GM23338 (cell line): ENCODE measurements around the gene COL4A2. TPM values are rescaled to one million over a fixed set of nuclear protein-coding genes. Genes with fewer than 3 reads are reported as not detected.

Source experiments
- ATAC-seq: fragments of 200-7000 bp; cut with Tn5 transposase; 3 replicates; pipeline ENCODE4 v1.9.1; 2020
- DNase-seq: peaks from one replicate; pipeline ENCODE4 v3.0.0-alpha.2; 2015; ENCODE audit warnings: low spot score
- H2AFZ ChIP-seq: fragments of 200-600 bp; sonication (generic); 2 replicates; pipeline ENCODE4 v1.8.0; 2016; ENCODE audit warnings: antibody characterized with exemption, mild to moderate bottlenecking, moderate library complexity
- H3F3A ChIP-seq: fragments of 200-600 bp; sonication (generic); replicated peaks from 2 replicates; pipeline ENCODE4 v1.8.0; 2017; ENCODE audit warnings: antibody characterized with exemption, mixed run types, low read depth
- H3K27ac ChIP-seq: fragments of 200-600 bp; sonication (generic); 2 replicates; pipeline ENCODE4 v1.6.1; 2016; ENCODE audit warnings: low read depth
- H3K27me3 ChIP-seq: fragments of 200-600 bp; sonication (generic); 2 replicates; pipeline ENCODE4 v1.8.0; 2016; ENCODE audit warnings: mild to moderate bottlenecking, mixed run types, moderate library complexity; ENCODE audit not compliant: insufficient read depth
- H3K36me3 ChIP-seq: fragments of 200-600 bp; sonication (generic); 2 replicates; pipeline ENCODE4 v1.8.0; 2016; ENCODE audit warnings: mild to moderate bottlenecking; ENCODE audit not compliant: insufficient read depth
- H3K4me1 ChIP-seq: fragments of 200-600 bp; sonication (generic); 2 replicates; pipeline ENCODE4 v1.8.0; 2016; ENCODE audit warnings: mild to moderate bottlenecking, moderate library complexity; ENCODE audit not compliant: insufficient read depth
- H3K4me2 ChIP-seq: fragments of 200-600 bp; sonication (generic); 2 replicates; pipeline ENCODE4 v1.7.1; 2017; ENCODE audit warnings: mixed run types
- H3K4me3 ChIP-seq: fragments of 200-600 bp; sonication (generic); 2 replicates; pipeline ENCODE4 v1.6.1; 2016; ENCODE audit warnings: mixed run types
- H3K79me2 ChIP-seq: fragments of 200-600 bp; sonication (generic); replicated peaks from 2 replicates; pipeline ENCODE4 v1.8.0; 2017; ENCODE audit warnings: mild to moderate bottlenecking; ENCODE audit not compliant: insufficient read depth
- H3K9me2 ChIP-seq: fragments of 200-600 bp; sonication (generic); 2 replicates; pipeline ENCODE4 v1.8.0; 2017; ENCODE audit not compliant: insufficient read depth
- H4K20me1 ChIP-seq: fragments of 200-600 bp; sonication (generic); replicated peaks from 2 replicates; pipeline ENCODE4 v1.8.0; 2017; ENCODE audit warnings: mild to moderate bottlenecking; ENCODE audit not compliant: insufficient read depth
- H3K27ac Mint-ChIP-seq: 2 replicates; pipeline ENCODE4 v1.8.0; 2020; ENCODE audit warnings: inconsistent platforms, mild to moderate bottlenecking, moderate library complexity, mixed read lengths
- H3K27me3 Mint-ChIP-seq: 3 replicates; pipeline ENCODE4 v1.8.0; 2022; ENCODE audit warnings: low read depth, mild to moderate bottlenecking, moderate library complexity, mixed read lengths, inconsistent platforms; ENCODE audit not compliant: insufficient read depth, poor library complexity
- H3K36me3 Mint-ChIP-seq: 3 replicates; pipeline ENCODE4 v1.8.0; 2021; ENCODE audit warnings: low read depth, mild to moderate bottlenecking, inconsistent platforms, moderate library complexity, mixed read lengths
- H3K4me1 Mint-ChIP-seq: 3 replicates; pipeline ENCODE4 v1.8.0; 2020; ENCODE audit warnings: mild to moderate bottlenecking, inconsistent platforms, mixed read lengths
- H3K4me3 Mint-ChIP-seq: 3 replicates; pipeline ENCODE4 v1.8.0; 2021; ENCODE audit warnings: moderate library complexity, mild to moderate bottlenecking, inconsistent platforms, mixed read lengths
- H3K9me3 Mint-ChIP-seq: 3 replicates; pipeline ENCODE4 v1.8.0; 2020; ENCODE audit warnings: moderate library complexity, mild to moderate bottlenecking, inconsistent platforms, mixed read lengths
- CTCF ChIP-seq, 2 experiments: fragments of 200-600 bp in 1 of 2; sonication (generic) in 1 of 2; conservative IDR thresholded peaks; 2 replicates each; pipeline versions ENCODE4 v1.5.1 to v1.6.1; 2016 to 2017; ENCODE audit warnings: antibody characterized with exemption in 2 of 2, low read depth in 2 of 2, mild to moderate bottlenecking in 2 of 2, moderate library complexity in 1 of 2
- ETS1 ChIP-seq: IDR thresholded peaks from 2 replicates; pipeline ENCODE4 v1.6.1; 2016; ENCODE audit warnings: antibody characterized with exemption
- EZH2phosphoT487 ChIP-seq: fragments of 200-600 bp; sonication (generic); IDR thresholded peaks from one replicate; pipeline ENCODE4 v1.8.1; 2018; ENCODE audit warnings: antibody characterized with exemption; ENCODE audit not compliant: unreplicated experiment
- NANOG ChIP-seq: IDR thresholded peaks from 2 replicates; pipeline ENCODE4 v1.6.1; 2016; ENCODE audit warnings: antibody characterized with exemption, borderline replicate concordance
- ZNF331 ChIP-seq: fragments of 250-450 bp; sonication (Bioruptor Pico); IDR thresholded peaks from 2 replicates; pipeline ENCODE4 v1.5.0; 2020; ENCODE audit warnings: low read depth, mild to moderate bottlenecking, moderate library complexity
- ZNF462 ChIP-seq: fragments of 250-450 bp; sonication (Bioruptor Pico); IDR thresholded peaks from 2 replicates; pipeline ENCODE4 v1.5.0; 2020; ENCODE audit warnings: mild to moderate bottlenecking, moderate library complexity
- polyA plus RNA-seq: library from polyadenylated mRNA; unstranded; fragments of >200 nt; fragmentation: Nextera tagmentation; extraction: Ambion mirVana; gene quantifications from 2 replicates; pipeline ENCODE4 v1.2.1, GENCODE V29; 2016
- total RNA-seq: library from RNA; depleted of rRNA; stranded (reverse); fragments of >200 nt; shearing (Covaris generic); gene quantifications from 2 replicates; pipeline ENCODE4 v1.2.3, GENCODE V29; 2014

Gene COL4A2
- total and polyA plus RNA-seq, 2 experiments from 2014 or later = 37.4 to 131 TPM

GRCh38 chr13:110318920-110319319, 11.8 kb downstream of the COL4A2 start:
- Mint-ChIP-seq H3K27ac (peak overlapping the region; percentile 17; the same call in 1 of the 2 replicates), H3K4me3 (no peak overlapping the region; the same call in 2 of the 3 replicates), H3K27me3 (peaks cover 11% of the 10 kb centered on the region), H3K9me3 (peaks cover 4% of the 10 kb centered on the region; the same call in 2 of the 3 replicates), H3K36me3 (peaks cover 17% of the 10 kb centered on the region), H3K4me1 (peaks cover 24% of the 10 kb centered on the region)
- Histone ChIP-seq H3K4me1 (peaks cover 7% of the 10 kb centered on the region), H3K27ac (0 out of 2 replicates have a peak overlapping the region, but pooled peaks have one; percentile 42), H3K9me2 (no peaks in the 10 kb centered on the region), H3K79me2 (peaks cover 50% of the 10 kb centered on the region), H3K4me2 (no peak overlapping the region), H4K20me1 (no peaks in the 10 kb centered on the region; the same call in none of the 2 replicates), H3K4me3 (no peak overlapping the region), H3K27me3 (no peaks in the 10 kb centered on the region), H3F3A (no peaks in the 10 kb centered on the region), H2AFZ (no peak overlapping the region), H3K36me3 (no peaks in the 10 kb centered on the region; the same call in 1 of the 2 replicates)
- no peak for DNase-seq
- no peak for TF ChIP-seq ZNF331 (CRISPR knock-in tag)
- no peak for TF ChIP-seq CTCF (conservative IDR thresholded peaks at IDR 0.05; ENCODE audit: low read depth in 2 of 2)
- TF ChIP-seq NANOG = no peak
- TF ChIP-seq ZNF462 (CRISPR knock-in tag) = no peak
- TF ChIP-seq EZH2phosphoT487 = no peak
- TF ChIP-seq ETS1 = no peak
- no peak for ATAC-seq
